ENCODE results near the gene PRMT1.

Gene PRMT1

DNA sequence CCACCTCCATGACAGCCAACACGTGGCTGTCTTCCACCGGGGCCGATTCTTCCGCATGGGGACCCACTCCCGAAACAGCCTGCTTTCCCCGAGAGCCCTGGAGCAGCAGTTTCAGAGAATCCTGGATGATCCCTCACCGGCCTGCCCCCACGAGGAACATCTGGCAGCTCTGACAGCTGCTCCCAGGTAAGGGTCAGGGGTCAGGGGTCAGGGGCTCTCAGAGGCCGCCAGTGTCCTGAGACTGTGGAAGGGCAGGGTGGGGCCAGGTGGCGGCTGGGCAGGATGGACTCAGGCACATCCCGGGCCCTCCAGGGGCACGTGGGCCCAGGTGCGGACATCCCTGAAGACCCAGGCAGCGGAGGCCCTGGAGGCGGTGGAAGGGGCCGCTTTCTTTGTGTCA lies 28.8 kb downstream of the PRMT1 start:
- no peak for TF ChIP-seq CTCF (conservative IDR thresholded peaks at IDR 0.05; ENCODE audit: low read depth, low read length)
- no peaks in the 10 kb centered on the region for H3K79me2 ChIP-seq (ENCODE audit: insufficient read depth, low read depth)

DNA sequence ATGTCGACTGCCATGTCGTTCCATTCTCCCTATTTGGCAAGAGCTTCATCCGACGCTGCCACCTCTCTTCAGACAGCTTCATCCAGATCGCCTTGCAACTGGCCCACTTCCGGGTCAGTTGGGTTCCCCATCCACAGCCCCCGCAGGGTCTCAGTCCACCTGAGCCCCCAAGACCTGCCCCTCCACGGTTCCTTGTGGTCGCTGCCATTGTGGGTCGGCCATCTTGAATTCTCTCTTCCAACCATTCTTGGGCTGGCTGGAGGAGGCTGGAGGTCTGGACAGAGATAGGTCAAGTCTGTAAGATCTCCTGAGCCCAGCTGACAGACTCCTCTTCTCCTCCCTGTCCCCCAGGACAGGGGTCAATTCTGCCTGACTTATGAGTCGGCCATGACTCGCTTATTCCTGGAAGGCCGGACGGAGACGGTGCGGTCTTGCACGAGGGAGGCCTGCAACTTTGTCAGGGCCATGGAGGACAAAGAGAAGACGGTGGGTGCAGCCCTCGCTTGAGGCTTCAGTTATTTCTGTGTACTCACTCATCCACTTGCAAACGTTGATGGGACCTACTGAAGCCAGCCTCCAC lies 33.4 kb downstream of the PRMT1 start:
- Histone ChIP-seq H3K4me2 (no peak overlapping the region), H3K4me1 (ENCODE audit: low read depth, poor library complexity, severe bottlenecking) (peaks cover 7% of the 10 kb centered on the region), H3K79me2 (ENCODE audit: insufficient read depth, low read depth) (no peaks in the 10 kb centered on the region), H3K27me3 (ENCODE audit: insufficient read depth, low read depth) (peaks cover 22% of the 10 kb centered on the region; the same call in 1 of the 2 replicates), H4K20me1 (ENCODE audit: insufficient read depth) (no peaks in the 10 kb centered on the region), H2AFZ (ENCODE audit: low read depth) (no peak overlapping the region), H3K9ac (no peak overlapping the region), H3K4me3 (IDR thresholded peaks at IDR 0.05; ENCODE audit: insufficient read depth, low read depth, low read length) (no peak overlapping the region), H3K36me3 (ENCODE audit: insufficient read depth) (no peaks in the 10 kb centered on the region), H3K27ac (no peak overlapping the region)
- TF ChIP-seq CTCF (conservative IDR thresholded peaks at IDR 0.05; ENCODE audit: low read depth, low read length) = no peak

More for the DNA sequence above, 28.8 kb downstream of the PRMT1 start:
- Histone ChIP-seq H2AFZ (ENCODE audit: low read depth) (no peak overlapping the region), H3K4me1 (ENCODE audit: low read depth, poor library complexity, severe bottlenecking) (peaks cover 7% of the 10 kb centered on the region), H3K36me3 (ENCODE audit: insufficient read depth) (no peaks in the 10 kb centered on the region), H3K27me3 (ENCODE audit: insufficient read depth, low read depth) (peaks cover 35% of the 10 kb centered on the region; the same call in 1 of the 2 replicates), H3K4me3 (IDR thresholded peaks at IDR 0.05; ENCODE audit: insufficient read depth, low read depth, low read length) (no peak overlapping the region), H3K9ac (no peak overlapping the region), H3K4me2 (no peak overlapping the region), H4K20me1 (ENCODE audit: insufficient read depth) (no peaks in the 10 kb centered on the region), H3K27ac (no peak overlapping the region)

DNA sequence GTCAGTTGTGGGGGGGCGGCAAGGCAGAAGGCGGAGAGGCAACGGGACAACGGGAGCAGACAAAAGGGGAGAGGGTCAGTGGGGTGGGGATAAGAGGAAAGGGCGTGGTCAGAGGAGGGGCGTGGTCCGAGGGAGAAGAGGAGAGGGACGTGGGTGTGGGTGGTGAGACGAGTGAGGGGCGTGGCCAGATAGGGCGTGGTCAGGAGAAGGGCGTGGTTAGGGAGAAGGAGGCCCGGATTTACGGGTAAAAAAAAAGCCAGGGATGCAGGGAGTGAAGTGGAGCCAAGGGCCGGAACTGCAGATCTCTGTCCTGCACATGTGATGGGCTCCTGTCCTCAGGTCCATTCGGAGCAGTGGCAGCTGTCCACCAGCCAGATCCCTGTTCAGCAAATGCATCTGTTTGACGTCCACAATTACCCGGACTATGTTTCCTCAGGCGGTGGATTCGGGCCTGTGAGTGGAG lies 35.4 kb downstream of the PRMT1 start:
- H3K4me2 ChIP-seq = no peak overlapping the region
- no peaks in the 10 kb centered on the region for H3K36me3 ChIP-seq (ENCODE audit: insufficient read depth)
- H3K4me3 ChIP-seq (IDR thresholded peaks at IDR 0.05; ENCODE audit: insufficient read depth, low read depth, low read length) = no peak overlapping the region
- H2AFZ ChIP-seq (ENCODE audit: low read depth) = no peak overlapping the region
- no peak overlapping the region for H3K27ac ChIP-seq
- no peaks in the 10 kb centered on the region for H4K20me1 ChIP-seq (ENCODE audit: insufficient read depth)
- H3K27me3 ChIP-seq (ENCODE audit: insufficient read depth, low read depth) = peaks cover 15% of the 10 kb centered on the region; the same call in 1 of the 2 replicates
- no peak for TF ChIP-seq CTCF (conservative IDR thresholded peaks at IDR 0.05; ENCODE audit: low read depth, low read length)
- H3K79me2 ChIP-seq (ENCODE audit: insufficient read depth, low read depth) = no peaks in the 10 kb centered on the region
- H3K4me1 ChIP-seq (ENCODE audit: low read depth, poor library complexity, severe bottlenecking) = peaks cover 7% of the 10 kb centered on the region
- H3K9ac ChIP-seq = no peak overlapping the region

GRCh38 chr19:49713236-49713845 lies 36.3 kb downstream of the PRMT1 start:
- no peaks in the 10 kb centered on the region for H4K20me1 ChIP-seq (ENCODE audit: insufficient read depth)
- H3K27ac ChIP-seq = no peak overlapping the region
- no peak for TF ChIP-seq CTCF (conservative IDR thresholded peaks at IDR 0.05; ENCODE audit: low read depth, low read length)
- peaks cover 3% of the 10 kb centered on the region for H3K4me1 ChIP-seq (ENCODE audit: low read depth, poor library complexity, severe bottlenecking)
- no peak overlapping the region for H2AFZ ChIP-seq (ENCODE audit: low read depth)
- H3K27me3 ChIP-seq (ENCODE audit: insufficient read depth, low read depth) = peaks cover 8% of the 10 kb centered on the region; the same call in 1 of the 2 replicates
- H3K4me3 ChIP-seq (IDR thresholded peaks at IDR 0.05; ENCODE audit: insufficient read depth, low read depth, low read length) = no peak overlapping the region
- H3K36me3 ChIP-seq (ENCODE audit: insufficient read depth) = no peaks in the 10 kb centered on the region
- no peak overlapping the region for H3K9ac ChIP-seq
- no peak overlapping the region for H3K4me2 ChIP-seq
- no peaks in the 10 kb centered on the region for H3K79me2 ChIP-seq (ENCODE audit: insufficient read depth, low read depth)

All from KMS-11 (cell line).